Activated naive CD8-positive, alpha-beta T cell (primary cell): ENCODE data around the gene ADAM10.
"Not testable (repeated sequence)": the region's sequence is repeated elsewhere in the genome, so short reads cannot be mapped to it uniquely, and the experiment has no call there.

Experiments
- H3K27ac Mint-ChIP-seq: one replicate; pipeline ENCODE4 v1.8.0; 2021; ENCODE audit warnings: mixed read lengths
- H3K27me3 Mint-ChIP-seq: one replicate; pipeline ENCODE4 v1.8.0; 2021; ENCODE audit warnings: mixed read lengths
- H3K36me3 Mint-ChIP-seq: one replicate; pipeline ENCODE4 v1.8.0; 2021; ENCODE audit warnings: mixed read lengths
- H3K4me1 Mint-ChIP-seq: one replicate; pipeline ENCODE4 v1.8.0; 2021; ENCODE audit warnings: low read depth, mixed read lengths
- H3K4me3 Mint-ChIP-seq: one replicate; pipeline ENCODE4 v1.8.0; 2021; ENCODE audit warnings: mild to moderate bottlenecking, mixed read lengths
- H3K9me3 Mint-ChIP-seq: one replicate; pipeline ENCODE4 v1.8.0; 2021; ENCODE audit warnings: low read depth, mixed read lengths

The ADAM10 gene

GRCh38 chr15:58639002-58639756 lies 110.3 kb downstream of the ADAM10 start:
- Mint-ChIP-seq H3K27me3 (no peaks in the 10 kb centered on the region), H3K36me3 (peaks cover 20% of the 10 kb centered on the region), H3K4me1 (peaks cover 25% of the 10 kb centered on the region), H3K27ac (peak overlapping the region; percentile 79), H3K9me3 (no peaks in the 10 kb centered on the region), H3K4me3 (peak overlapping the region; percentile 14)

- Mint-ChIP-seq H3K27me3 (no peaks in the 10 kb centered on the region), H3K27ac (peak overlapping the region; percentile 28), H3K9me3 (no peaks in the 10 kb centered on the region), H3K36me3 (peaks cover 18% of the 10 kb centered on the region), H3K4me3 (no peak overlapping the region), H3K4me1 (peaks cover 43% of the 10 kb centered on the region)
These were observed 116.7 kb downstream of the ADAM10 start for GRCh38 chr15:58632789-58633188.

GRCh38 chr15:58631319-58631718 lies 118.2 kb downstream of the ADAM10 start:
- no peaks in the 10 kb centered on the region for H3K9me3 Mint-ChIP-seq
- H3K4me3 Mint-ChIP-seq = no peak overlapping the region
- H3K27ac Mint-ChIP-seq = peak overlapping the region; percentile 81
- H3K4me1 Mint-ChIP-seq = peaks cover 52% of the 10 kb centered on the region
- peaks cover 24% of the 10 kb centered on the region for H3K36me3 Mint-ChIP-seq
- no peaks in the 10 kb centered on the region for H3K27me3 Mint-ChIP-seq

GRCh38 chr15:58629625-58630024 lies 119.9 kb downstream of the ADAM10 start:
- H3K9me3 Mint-ChIP-seq = no peaks in the 10 kb centered on the region
- H3K4me3 Mint-ChIP-seq = no peak overlapping the region
- H3K4me1 Mint-ChIP-seq = peaks cover 53% of the 10 kb centered on the region
- H3K36me3 Mint-ChIP-seq = peaks cover 32% of the 10 kb centered on the region
- no peak overlapping the region for H3K27ac Mint-ChIP-seq
- no peaks in the 10 kb centered on the region for H3K27me3 Mint-ChIP-seq

GRCh38 chr15:58628206-58628947 lies 121.1 kb downstream of the ADAM10 start:
- Mint-ChIP-seq H3K36me3 (peaks cover 30% of the 10 kb centered on the region), H3K4me1 (peaks cover 55% of the 10 kb centered on the region), H3K4me3 (peak overlapping the region; percentile 80), H3K9me3 (no peaks in the 10 kb centered on the region), H3K27ac (peak overlapping the region; percentile 90), H3K27me3 (no peaks in the 10 kb centered on the region)

- H3K9me3 Mint-ChIP-seq = no peaks in the 10 kb centered on the region
- peaks cover 59% of the 10 kb centered on the region for H3K4me1 Mint-ChIP-seq
- peak overlapping the region; percentile 80 for H3K4me3 Mint-ChIP-seq
- peak overlapping the region; percentile 90 for H3K27ac Mint-ChIP-seq
- no peaks in the 10 kb centered on the region for H3K27me3 Mint-ChIP-seq
- peaks cover 30% of the 10 kb centered on the region for H3K36me3 Mint-ChIP-seq
These were observed 121.8 kb downstream of the ADAM10 start for GRCh38 chr15:58627701-58628100.

GRCh38 chr15:58627046-58627445 lies 122.5 kb downstream of the ADAM10 start:
- Mint-ChIP-seq H3K4me3 (peak overlapping the region; percentile 80), H3K9me3 (no peaks in the 10 kb centered on the region), H3K4me1 (peaks cover 61% of the 10 kb centered on the region), H3K27ac (peak overlapping the region; percentile 90), H3K27me3 (no peaks in the 10 kb centered on the region), H3K36me3 (peaks cover 30% of the 10 kb centered on the region)

GRCh38 chr15:58626378-58626777 lies 123.1 kb downstream of the ADAM10 start:
- H3K9me3 Mint-ChIP-seq = no peaks in the 10 kb centered on the region
- H3K27ac Mint-ChIP-seq = no peak overlapping the region
- no peak overlapping the region for H3K4me3 Mint-ChIP-seq
- no peaks in the 10 kb centered on the region for H3K27me3 Mint-ChIP-seq
- H3K4me1 Mint-ChIP-seq = peaks cover 63% of the 10 kb centered on the region
- H3K36me3 Mint-ChIP-seq = peaks cover 30% of the 10 kb centered on the region

- no peak overlapping the region for H3K27ac Mint-ChIP-seq
- peaks cover 34% of the 10 kb centered on the region for H3K36me3 Mint-ChIP-seq
These were observed 126.6 kb downstream of the ADAM10 start for GRCh38 chr15:58622877-58623276.

GRCh38 chr15:58620268-58620667 lies 129.2 kb downstream of the ADAM10 start:
- H3K27me3 Mint-ChIP-seq, H3K27ac Mint-ChIP-seq, H3K9me3 Mint-ChIP-seq, H3K4me3 Mint-ChIP-seq: not testable (repeated sequence)
- peaks cover 37% of the 10 kb centered on the region for H3K36me3 Mint-ChIP-seq
- H3K4me1 Mint-ChIP-seq = peaks cover 30% of the 10 kb centered on the region

More at GRCh38 chr15:58622877-58623276, 126.6 kb downstream of the ADAM10 start:
- peaks cover 37% of the 10 kb centered on the region for H3K4me1 Mint-ChIP-seq
- H3K9me3 Mint-ChIP-seq = peaks cover 4% of the 10 kb centered on the region
- H3K27me3 Mint-ChIP-seq = no peaks in the 10 kb centered on the region
- H3K4me3 Mint-ChIP-seq = no peak overlapping the region

GRCh38 chr15:58616171-58616570 lies 133.3 kb downstream of the ADAM10 start:
- Mint-ChIP-seq H3K4me1 (peaks cover 13% of the 10 kb centered on the region), H3K27ac (no peak overlapping the region), H3K9me3 (peaks cover 4% of the 10 kb centered on the region), H3K36me3 (peaks cover 43% of the 10 kb centered on the region), H3K27me3 (no peaks in the 10 kb centered on the region), H3K4me3 (no peak overlapping the region)

GRCh38 chr15:58611731-58612676 lies 137.5 kb downstream of the ADAM10 start:
- peaks cover 15% of the 10 kb centered on the region for H3K4me1 Mint-ChIP-seq
- H3K9me3 Mint-ChIP-seq = no peaks in the 10 kb centered on the region
- peaks cover 39% of the 10 kb centered on the region for H3K36me3 Mint-ChIP-seq
- no peak overlapping the region for H3K4me3 Mint-ChIP-seq
- no peak overlapping the region for H3K27ac Mint-ChIP-seq
- no peaks in the 10 kb centered on the region for H3K27me3 Mint-ChIP-seq

- Mint-ChIP-seq H3K36me3 (peaks cover 23% of the 10 kb centered on the region), H3K27ac (no peak overlapping the region), H3K27me3 (no peaks in the 10 kb centered on the region), H3K9me3 (no peaks in the 10 kb centered on the region), H3K4me1 (peaks cover 10% of the 10 kb centered on the region), H3K4me3 (no peak overlapping the region)
These were observed 140.8 kb downstream of the ADAM10 start for GRCh38 chr15:58608711-58609110.

- peak overlapping the region; percentile 41 for H3K27ac Mint-ChIP-seq
- H3K4me1 Mint-ChIP-seq = peaks cover 10% of the 10 kb centered on the region
- no peaks in the 10 kb centered on the region for H3K27me3 Mint-ChIP-seq
- H3K36me3 Mint-ChIP-seq = peaks cover 23% of the 10 kb centered on the region
- H3K4me3 Mint-ChIP-seq = no peak overlapping the region
- no peaks in the 10 kb centered on the region for H3K9me3 Mint-ChIP-seq
These were observed 141.3 kb downstream of the ADAM10 start for GRCh38 chr15:58608129-58608590.
